A549 (cell line): ENCODE results near the gene SLC22A23.

Experiments used
- EP300 ChIP-seq, 2 experiments: fragments of >200 bp; sonication (Bioruptor Twin); formaldehyde crosslinking; IDR thresholded peaks; 2 replicates in 1 of 2; 3 replicates in 1 of 2; pipeline ENCODE4 v1.6.1; 2016 to 2017
- MAX ChIP-seq: IDR thresholded peaks from 2 replicates; pipeline ENCODE4 v1.6.1; 2012
- RCOR1 ChIP-seq: fragments of 150-350 bp; IDR thresholded peaks from 2 replicates; pipeline ENCODE4 v1.6.1; 2014; ENCODE audit warnings: antibody characterized with exemption, low read length, low read depth

DNA sequence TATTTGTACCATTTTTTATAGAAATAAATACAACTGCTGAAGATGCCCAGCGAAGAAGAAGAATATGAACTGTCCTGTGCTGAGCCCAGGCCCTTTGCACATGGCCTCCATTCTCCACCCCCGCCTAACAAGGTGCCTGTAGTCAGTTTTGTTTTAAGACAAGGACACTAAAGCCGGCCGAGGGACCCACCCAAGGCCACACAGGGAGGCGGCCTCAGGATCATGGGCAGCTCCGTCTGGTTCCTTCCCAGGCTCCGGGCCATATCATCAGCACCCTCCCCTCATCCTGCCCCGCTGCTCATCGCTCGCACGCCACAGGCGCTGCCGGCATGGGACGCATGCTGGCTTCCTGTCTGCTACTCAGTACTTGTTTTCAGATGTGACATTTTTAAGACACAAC lies 176.8 kb downstream of the SLC22A23 start:
- TF ChIP-seq EP300 (IDR thresholded peaks at IDR 0.05), result no peak
- TF ChIP-seq MAX, result no peak
- no peak for TF ChIP-seq RCOR1
